ENCODE measurements around the gene SDHAF3.

GRCh38 chr7:97126483-97127171, 9.1 kb downstream of the SDHAF3 start:
- TF ChIP-seq RUNX3 (IDR thresholded peaks at IDR 0.05; ENCODE audit: low read length) = no peak
- TF ChIP-seq ZBTB33 (IDR thresholded peaks at IDR 0.05) = no peak
- no peak for TF ChIP-seq TCF7 (IDR thresholded peaks at IDR 0.05; ENCODE audit: borderline replicate concordance)
- no peak for TF ChIP-seq CTCF (IDR thresholded peaks at IDR 0.05 in 2 of 3, conservative IDR thresholded peaks at IDR 0.05 in 1 of 3; ENCODE audit: control insufficient read depth in 2 of 3, extremely low read depth in 1 of 3, insufficient read depth in 1 of 3, low read depth in 3 of 3, low read length in 3 of 3)
- no peak for TF ChIP-seq FOXK2 (IDR thresholded peaks at IDR 0.05)
- TF ChIP-seq REST (IDR thresholded peaks at IDR 0.05; ENCODE audit: low read depth, low read length) = no peak
- TF ChIP-seq SRF (IDR thresholded peaks at IDR 0.05; ENCODE audit: low read depth in 2 of 2, low read length in 2 of 2) = no peak
- no peak for TF ChIP-seq CEBPB (IDR thresholded peaks at IDR 0.05; ENCODE audit: borderline replicate concordance in 1 of 2, low read depth in 2 of 2, low read length in 2 of 2)
- no peak for TF ChIP-seq NR2F1 (conservative IDR thresholded peaks at IDR 0.05)
- TF ChIP-seq SMAD1 (IDR thresholded peaks at IDR 0.05; ENCODE audit: low read depth, partially characterized antibody) = no peak
- TF ChIP-seq ZBTB4 (CRISPR knock-in tag; IDR thresholded peaks at IDR 0.05) = no peak
- no peak for TF ChIP-seq HDGF (IDR thresholded peaks at IDR 0.05)
- TF ChIP-seq POLR2A (IDR thresholded peaks at IDR 0.05; ENCODE audit: low read depth, low read length) = no peak
- no peak for TF ChIP-seq BHLHE40 (IDR thresholded peaks at IDR 0.05; ENCODE audit: borderline replicate concordance in 1 of 2, low read depth in 2 of 2, low read length in 1 of 2)

All from GM12878 (cell line).